Measurements from ENCODE around the gene VPS37C.

DNA sequence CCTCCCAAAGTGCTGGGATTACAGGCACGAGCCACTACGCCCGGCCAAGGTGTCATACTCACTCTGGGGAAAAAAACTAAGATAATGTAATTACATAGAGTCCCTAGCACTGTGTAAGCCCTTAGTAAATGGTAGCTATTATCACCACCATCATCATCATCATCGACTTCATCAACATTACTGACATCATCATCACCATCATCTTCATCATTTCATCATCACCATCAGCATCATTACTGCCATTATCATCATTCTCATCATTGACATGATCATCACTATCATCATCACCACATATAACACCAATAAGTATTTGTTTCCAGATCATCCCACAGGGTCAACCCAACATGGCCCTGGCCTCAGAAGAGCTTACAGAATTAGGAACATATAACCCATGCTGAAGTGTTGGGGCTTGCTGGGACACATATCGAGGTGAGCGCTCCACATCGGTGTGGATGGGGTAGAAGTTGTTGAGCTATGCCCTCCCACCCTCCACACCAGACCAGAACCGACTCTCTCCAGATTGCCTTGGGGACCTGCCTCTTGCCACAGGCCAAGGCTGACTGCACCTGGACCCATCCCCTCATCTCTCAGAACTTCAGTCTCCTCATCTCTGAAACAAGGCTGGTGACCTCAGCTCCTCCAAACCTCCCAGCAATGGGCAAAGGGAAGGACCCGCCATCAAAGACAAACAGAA, 73.7 kb downstream of the VPS37C start:
- TF ChIP-seq, protein P1, sequence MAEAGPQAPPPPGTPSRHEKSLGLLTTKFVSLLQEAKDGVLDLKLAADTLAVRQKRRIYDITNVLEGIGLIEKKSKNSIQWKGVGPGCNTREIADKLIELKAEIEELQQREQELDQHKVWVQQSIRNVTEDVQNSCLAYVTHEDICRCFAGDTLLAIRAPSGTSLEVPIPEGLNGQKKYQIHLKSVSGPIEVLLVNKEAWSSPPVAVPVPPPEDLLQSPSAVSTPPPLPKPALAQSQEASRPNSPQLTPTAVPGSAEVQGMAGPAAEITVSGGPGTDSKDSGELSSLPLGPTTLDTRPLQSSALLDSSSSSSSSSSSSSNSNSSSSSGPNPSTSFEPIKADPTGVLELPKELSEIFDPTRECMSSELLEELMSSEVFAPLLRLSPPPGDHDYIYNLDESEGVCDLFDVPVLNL (CRISPR knock-in tag; IDR thresholded peaks at IDR 0.05; ENCODE audit: borderline replicate concordance, low read depth), result no peak
- TF ChIP-seq ATF3 (CRISPR knock-in tag; conservative IDR thresholded peaks at IDR 0.05) (no peak), SP1 (CRISPR knock-in tag; conservative IDR thresholded peaks at IDR 0.05) (no peak), TEAD4 (CRISPR knock-in tag; IDR thresholded peaks at IDR 0.05) (no peak), TEAD1 (CRISPR knock-in tag; IDR thresholded peaks at IDR 0.05) (no peak)
- TF ChIP-seq, protein P2, sequence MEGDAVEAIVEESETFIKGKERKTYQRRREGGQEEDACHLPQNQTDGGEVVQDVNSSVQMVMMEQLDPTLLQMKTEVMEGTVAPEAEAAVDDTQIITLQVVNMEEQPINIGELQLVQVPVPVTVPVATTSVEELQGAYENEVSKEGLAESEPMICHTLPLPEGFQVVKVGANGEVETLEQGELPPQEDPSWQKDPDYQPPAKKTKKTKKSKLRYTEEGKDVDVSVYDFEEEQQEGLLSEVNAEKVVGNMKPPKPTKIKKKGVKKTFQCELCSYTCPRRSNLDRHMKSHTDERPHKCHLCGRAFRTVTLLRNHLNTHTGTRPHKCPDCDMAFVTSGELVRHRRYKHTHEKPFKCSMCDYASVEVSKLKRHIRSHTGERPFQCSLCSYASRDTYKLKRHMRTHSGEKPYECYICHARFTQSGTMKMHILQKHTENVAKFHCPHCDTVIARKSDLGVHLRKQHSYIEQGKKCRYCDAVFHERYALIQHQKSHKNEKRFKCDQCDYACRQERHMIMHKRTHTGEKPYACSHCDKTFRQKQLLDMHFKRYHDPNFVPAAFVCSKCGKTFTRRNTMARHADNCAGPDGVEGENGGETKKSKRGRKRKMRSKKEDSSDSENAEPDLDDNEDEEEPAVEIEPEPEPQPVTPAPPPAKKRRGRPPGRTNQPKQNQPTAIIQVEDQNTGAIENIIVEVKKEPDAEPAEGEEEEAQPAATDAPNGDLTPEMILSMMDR (IDR thresholded peaks at IDR 0.05), result no peak
- TF ChIP-seq, protein P3, sequence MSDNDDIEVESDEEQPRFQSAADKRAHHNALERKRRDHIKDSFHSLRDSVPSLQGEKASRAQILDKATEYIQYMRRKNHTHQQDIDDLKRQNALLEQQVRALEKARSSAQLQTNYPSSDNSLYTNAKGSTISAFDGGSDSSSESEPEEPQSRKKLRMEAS (CRISPR knock-in tag; IDR thresholded peaks at IDR 0.05), result no peak
- TF ChIP-seq, protein P4, sequence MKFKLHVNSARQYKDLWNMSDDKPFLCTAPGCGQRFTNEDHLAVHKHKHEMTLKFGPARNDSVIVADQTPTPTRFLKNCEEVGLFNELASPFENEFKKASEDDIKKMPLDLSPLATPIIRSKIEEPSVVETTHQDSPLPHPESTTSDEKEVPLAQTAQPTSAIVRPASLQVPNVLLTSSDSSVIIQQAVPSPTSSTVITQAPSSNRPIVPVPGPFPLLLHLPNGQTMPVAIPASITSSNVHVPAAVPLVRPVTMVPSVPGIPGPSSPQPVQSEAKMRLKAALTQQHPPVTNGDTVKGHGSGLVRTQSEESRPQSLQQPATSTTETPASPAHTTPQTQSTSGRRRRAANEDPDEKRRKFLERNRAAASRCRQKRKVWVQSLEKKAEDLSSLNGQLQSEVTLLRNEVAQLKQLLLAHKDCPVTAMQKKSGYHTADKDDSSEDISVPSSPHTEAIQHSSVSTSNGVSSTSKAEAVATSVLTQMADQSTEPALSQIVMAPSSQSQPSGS (CRISPR knock-in tag; IDR thresholded peaks at IDR 0.05; ENCODE audit: borderline replicate concordance, low read depth), result no peak
